MM.1S (cell line): ENCODE measurements around the gene KLHL25.

Experiments used
- DNase-seq: peaks from one replicate; pipeline ENCODE4 v3.0.0-alpha.2; 2015
- H2AFZ ChIP-seq: fragments of 300-600 bp; sonication (generic); 2 replicates; pipeline ENCODE4 v1.6.0; 2016; ENCODE audit warnings: antibody characterized with exemption, low read length
- H3F3A ChIP-seq: fragments of 300-600 bp; sonication (generic); 2 replicates; pipeline ENCODE4 v1.6.1; 2016; ENCODE audit warnings: mild to moderate bottlenecking, antibody characterized with exemption, low read length, moderate library complexity, mixed read lengths; ENCODE audit not compliant: insufficient read depth
- H3K27ac ChIP-seq: fragments of 300-600 bp; sonication (generic); 2 replicates; pipeline ENCODE4 v1.5.1; 2016; ENCODE audit warnings: mild to moderate bottlenecking, low read length
- H3K27me3 ChIP-seq: fragments of 300-600 bp; sonication (generic); replicated peaks from 2 replicates; pipeline ENCODE4 v1.6.0; 2016; ENCODE audit warnings: low read length; ENCODE audit not compliant: insufficient read depth
- H3K36me3 ChIP-seq: fragments of 300-600 bp; sonication (generic); replicated peaks from 2 replicates; pipeline ENCODE4 v1.6.1; 2016; ENCODE audit warnings: mild to moderate bottlenecking, low read length, mixed read lengths; ENCODE audit not compliant: insufficient read depth
- H3K4me1 ChIP-seq: fragments of 300-600 bp; sonication (generic); 2 replicates; pipeline ENCODE4 v1.6.1; 2016; ENCODE audit warnings: low read length, mixed read lengths
- H3K4me2 ChIP-seq: fragments of 300-600 bp; sonication (generic); 2 replicates; pipeline ENCODE4 v1.6.0; 2016; ENCODE audit warnings: low read depth, low read length
- H3K4me3 ChIP-seq: fragments of 300-600 bp; sonication (generic); 2 replicates; pipeline ENCODE4 v1.5.1; 2016; ENCODE audit warnings: low read length, mixed read lengths
- H3K79me2 ChIP-seq: fragments of 300-600 bp; sonication (generic); 2 replicates; pipeline ENCODE4 v1.6.1; 2016; ENCODE audit warnings: mixed run types, low read length, mixed read lengths
- H3K9ac ChIP-seq: fragments of 300-600 bp; sonication (generic); 2 replicates; pipeline ENCODE4 v1.6.1; 2016; ENCODE audit warnings: low read length, mixed read lengths
- H3K9me2 ChIP-seq: fragments of 300-600 bp; sonication (generic); replicated peaks from 2 replicates; pipeline ENCODE4 v1.6.1; 2016; ENCODE audit warnings: mild to moderate bottlenecking, low read length, mixed read lengths; ENCODE audit not compliant: insufficient read depth
- H3K9me3 ChIP-seq: fragments of 300-600 bp; sonication (generic); replicated peaks from 2 replicates; pipeline ENCODE4 v1.6.1; 2016; ENCODE audit warnings: mild to moderate bottlenecking, low read length, mixed read lengths; ENCODE audit not compliant: insufficient read depth
- H4K20me1 ChIP-seq: fragments of 300-600 bp; sonication (generic); 2 replicates; pipeline ENCODE4 v1.6.1; 2016; ENCODE audit warnings: mild to moderate bottlenecking, low read length, moderate library complexity, mixed read lengths; ENCODE audit not compliant: insufficient read depth
- CTCF ChIP-seq: fragments of 300-600 bp; sonication (generic); IDR thresholded peaks from 2 replicates; pipeline ENCODE4 v1.5.1; 2016; ENCODE audit warnings: antibody characterized with exemption, low read length, mixed read lengths
- EZH2 ChIP-seq: fragments of 300-600 bp; sonication (generic); optimal IDR thresholded peaks from 2 replicates; pipeline ENCODE3; 2017; ENCODE audit warnings: low read depth, mild to moderate bottlenecking, antibody characterized with exemption, low read length, mixed read lengths
- EZH2phosphoT487 ChIP-seq: fragments of 300-600 bp; sonication (generic); IDR thresholded peaks from 2 replicates; pipeline ENCODE4 v1.6.1; 2018; ENCODE audit warnings: antibody characterized with exemption, low read length

KLHL25 gene

GRCh38 chr15:85772668-85773067 lies 22.1 kb downstream of the KLHL25 start:
- no peaks in the 10 kb centered on the region for H3K9me2 ChIP-seq
- no peaks in the 10 kb centered on the region for H4K20me1 ChIP-seq
- TF ChIP-seq CTCF: no peak
- no peak for TF ChIP-seq EZH2phosphoT487
- TF ChIP-seq EZH2: no peak
- no peak overlapping the region for H3K4me3 ChIP-seq
- no peaks in the 10 kb centered on the region for H3K36me3 ChIP-seq
- H3K27ac ChIP-seq: no peak overlapping the region
- H2AFZ ChIP-seq: no peak overlapping the region
- no peak for DNase-seq
- H3K9ac ChIP-seq: no peak overlapping the region
- H3K27me3 ChIP-seq: no peaks in the 10 kb centered on the region
- H3K4me2 ChIP-seq: no peak overlapping the region
- no peaks in the 10 kb centered on the region for H3K4me1 ChIP-seq
- H3K9me3 ChIP-seq: no peaks in the 10 kb centered on the region
- H3F3A ChIP-seq: no peaks in the 10 kb centered on the region
- peaks cover 4% of the 10 kb centered on the region; the same call in 1 of the 2 replicates for H3K79me2 ChIP-seq

GRCh38 chr15:85771781-85772445 lies 22.8 kb downstream of the KLHL25 start:
- Histone ChIP-seq H3K79me2 (peaks cover 4% of the 10 kb centered on the region; the same call in 1 of the 2 replicates), H3K4me1 (no peaks in the 10 kb centered on the region), H3K4me2 (no peak overlapping the region), H3F3A (no peaks in the 10 kb centered on the region), H3K36me3 (no peaks in the 10 kb centered on the region), H3K27ac (no peak overlapping the region), H3K27me3 (no peaks in the 10 kb centered on the region), H3K9me3 (no peaks in the 10 kb centered on the region), H2AFZ (no peak overlapping the region), H3K9ac (no peak overlapping the region), H3K9me2 (no peaks in the 10 kb centered on the region), H4K20me1 (no peaks in the 10 kb centered on the region), H3K4me3 (no peak overlapping the region)
- TF ChIP-seq EZH2: no peak
- TF ChIP-seq EZH2phosphoT487: no peak
- no peak for TF ChIP-seq CTCF
- DNase-seq: no peak

- Histone ChIP-seq H3K79me2 (peaks cover 4% of the 10 kb centered on the region; the same call in 1 of the 2 replicates), H3K27ac (no peak overlapping the region), H2AFZ (no peak overlapping the region)
Observed at GRCh38 chr15:85771271-85771670, 23.5 kb downstream of the KLHL25 start.

More at GRCh38 chr15:85771271-85771670, 23.5 kb downstream of the KLHL25 start:
- H3K36me3 ChIP-seq: no peaks in the 10 kb centered on the region
- TF ChIP-seq CTCF: no peak
- no peak for TF ChIP-seq EZH2
- no peak for TF ChIP-seq EZH2phosphoT487
- no peak overlapping the region for H3K4me2 ChIP-seq
- no peaks in the 10 kb centered on the region for H3K27me3 ChIP-seq
- H3K9me3 ChIP-seq: no peaks in the 10 kb centered on the region
- H3K4me1 ChIP-seq: no peaks in the 10 kb centered on the region
- no peak overlapping the region for H3K9ac ChIP-seq
- H3F3A ChIP-seq: no peaks in the 10 kb centered on the region
- H3K9me2 ChIP-seq: no peaks in the 10 kb centered on the region
- no peaks in the 10 kb centered on the region for H4K20me1 ChIP-seq
- no peak overlapping the region for H3K4me3 ChIP-seq
- DNase-seq: no peak
